ENCODE data around the gene CHTOP.
"Not testable (repeated sequence)": the region's sequence is repeated elsewhere in the genome, so short reads cannot be mapped to it uniquely, and the experiment has no call there.

CHTOP gene

DNA sequence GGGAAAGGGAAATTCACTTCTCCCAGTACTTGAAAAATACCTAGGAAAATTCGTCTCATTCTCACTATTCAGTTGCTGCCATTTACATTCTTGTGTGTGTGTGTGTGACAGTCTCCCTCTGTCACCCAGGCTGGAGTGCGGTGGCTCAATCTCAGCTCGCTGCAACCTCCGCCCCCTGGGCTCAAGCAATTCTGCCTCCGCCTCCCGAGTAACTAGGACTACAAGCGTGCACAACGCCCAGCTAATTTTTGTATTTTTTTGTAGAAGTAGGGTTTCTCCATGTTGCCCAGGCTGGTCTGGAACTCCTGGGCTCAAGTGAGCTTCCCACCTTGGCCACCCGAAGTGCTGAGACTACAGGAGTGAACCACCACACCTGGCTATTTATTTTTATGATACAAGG lies 25.8 kb downstream of the CHTOP start:
- no peak for DNase-seq (ENCODE audit: low spot score)

DNA sequence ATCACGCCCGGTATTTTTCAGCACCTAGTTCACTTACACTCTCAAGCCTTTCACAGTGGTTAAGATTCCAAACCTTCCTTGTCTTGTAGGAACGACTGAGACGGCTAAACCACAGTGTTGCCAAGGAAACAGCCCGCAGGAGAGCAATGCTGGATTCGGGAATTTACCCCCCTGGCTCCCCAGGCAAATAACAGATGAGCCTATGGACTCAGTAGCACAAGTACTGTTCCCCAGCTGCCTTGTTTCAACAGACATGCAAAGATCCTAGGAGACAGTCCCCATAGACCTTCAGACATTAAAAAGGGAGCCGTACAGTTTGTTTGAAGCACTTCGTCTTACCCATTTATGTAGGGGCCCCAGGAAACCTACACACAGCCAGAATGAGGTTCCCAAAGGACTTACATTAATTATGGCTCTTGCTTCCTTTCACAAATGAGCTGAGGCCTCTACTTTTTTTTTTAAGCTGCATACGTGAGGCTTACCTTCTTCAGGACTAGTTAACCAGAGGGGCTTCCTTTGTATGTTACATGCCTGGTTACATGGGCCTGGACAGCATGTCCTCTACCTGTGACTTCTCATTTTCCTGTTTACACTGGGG lies 27.3 kb downstream of the CHTOP start:
- no peak for DNase-seq (ENCODE audit: low spot score)

DNA sequence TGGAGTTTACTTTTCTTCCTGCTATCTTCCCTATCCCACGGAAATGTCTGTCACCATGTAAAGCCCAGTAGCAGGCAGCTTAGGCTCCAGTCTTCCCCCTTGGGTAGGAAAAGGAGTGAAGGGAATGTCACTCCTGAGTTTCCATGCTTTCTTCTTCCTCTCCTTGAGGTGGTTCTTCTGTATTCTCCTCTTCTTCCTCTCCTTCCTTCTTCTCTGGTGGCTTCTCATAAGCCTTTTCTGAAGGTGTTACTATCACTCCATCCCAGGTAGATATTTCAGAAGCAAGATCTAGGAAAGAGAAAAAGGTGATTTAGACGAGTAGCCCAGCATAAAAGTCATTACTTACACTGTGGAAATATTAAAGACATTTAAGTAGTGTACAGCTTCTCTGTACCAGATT lies 28.4 kb downstream of the CHTOP start:
- DNase-seq (ENCODE audit: low spot score): no peak

DNA sequence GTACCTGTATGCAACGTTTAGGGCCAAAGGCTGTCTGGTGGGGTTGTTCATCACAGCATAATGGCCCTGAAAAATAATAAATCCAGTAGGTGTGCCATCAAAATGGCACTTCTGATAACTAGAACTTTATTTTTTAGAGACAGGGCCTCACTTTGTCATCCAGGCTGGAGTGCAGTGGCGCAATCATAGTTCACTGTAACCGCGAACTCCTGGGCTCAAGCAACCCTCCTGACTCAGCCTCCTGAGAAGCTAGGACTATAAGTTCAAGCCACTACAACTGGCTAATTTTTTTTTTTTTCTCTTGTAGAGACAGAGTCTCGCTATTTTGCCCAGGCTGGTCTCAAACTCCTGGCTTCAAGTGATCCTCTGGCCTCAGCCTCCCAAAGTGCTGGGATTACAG lies 29.3 kb downstream of the CHTOP start:
- no peak for DNase-seq (ENCODE audit: low spot score)

DNA sequence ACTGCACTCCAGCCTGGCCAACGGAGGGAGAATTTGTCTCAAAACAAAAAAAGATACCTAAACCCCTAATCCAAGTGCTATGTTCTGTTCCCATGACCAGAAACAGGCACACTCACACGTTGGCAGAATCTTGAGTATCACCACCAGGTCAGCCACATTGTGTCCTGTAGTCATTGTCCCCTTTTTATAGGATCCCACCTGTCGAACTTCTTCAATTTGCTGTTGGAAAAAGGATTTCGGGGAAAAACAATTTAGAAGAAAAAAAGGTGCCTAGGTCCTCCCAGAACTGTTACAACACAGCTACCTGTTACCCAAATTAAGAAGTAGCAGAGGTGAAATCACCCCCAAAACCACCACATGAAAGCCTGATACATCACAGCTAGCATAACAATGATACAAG lies 33.6 kb downstream of the CHTOP start:
- DNase-seq (ENCODE audit: low spot score): no peak

DNA sequence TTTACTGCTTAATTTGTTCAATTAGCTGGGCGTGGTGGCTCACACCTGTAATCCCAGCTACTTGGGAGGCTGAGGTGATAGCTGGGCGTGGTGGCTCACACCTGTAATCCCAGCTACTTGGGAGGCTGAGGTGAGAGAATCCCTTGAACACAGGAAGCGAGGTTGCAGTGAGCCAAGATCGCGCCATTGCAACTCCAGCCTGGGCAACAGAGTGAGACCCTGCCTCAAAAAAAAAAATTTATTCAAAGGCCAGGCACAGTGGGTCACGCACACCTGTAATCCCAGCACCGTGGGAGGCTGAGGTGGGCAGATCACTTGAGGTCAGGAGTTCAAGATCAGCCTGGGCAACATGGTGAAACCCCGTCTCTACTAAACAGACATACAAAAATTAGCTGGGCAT lies 34.8 kb downstream of the CHTOP start:
- not testable (repeated sequence) for DNase-seq (ENCODE audit: low spot score)

DNA sequence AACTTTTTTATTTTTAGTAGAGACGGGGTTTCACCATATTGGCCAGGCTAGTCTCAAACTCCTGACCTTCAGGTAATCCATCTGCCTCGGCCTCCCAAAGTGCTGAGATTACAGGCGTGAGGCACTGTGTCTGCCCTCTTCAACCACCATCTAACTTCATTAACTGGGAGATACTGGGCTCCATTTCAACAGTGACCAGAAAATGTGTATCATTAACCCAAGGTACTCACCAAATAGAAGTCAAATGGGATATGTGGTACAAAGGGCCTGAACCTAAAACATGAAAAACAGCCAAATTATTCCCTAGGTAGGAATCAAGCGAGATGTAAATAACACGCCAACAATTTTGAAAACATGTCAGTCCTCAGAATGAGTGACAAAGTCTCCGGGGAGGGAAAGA lies 35.7 kb downstream of the CHTOP start:
- DNase-seq (ENCODE audit: low spot score): no peak

DNA sequence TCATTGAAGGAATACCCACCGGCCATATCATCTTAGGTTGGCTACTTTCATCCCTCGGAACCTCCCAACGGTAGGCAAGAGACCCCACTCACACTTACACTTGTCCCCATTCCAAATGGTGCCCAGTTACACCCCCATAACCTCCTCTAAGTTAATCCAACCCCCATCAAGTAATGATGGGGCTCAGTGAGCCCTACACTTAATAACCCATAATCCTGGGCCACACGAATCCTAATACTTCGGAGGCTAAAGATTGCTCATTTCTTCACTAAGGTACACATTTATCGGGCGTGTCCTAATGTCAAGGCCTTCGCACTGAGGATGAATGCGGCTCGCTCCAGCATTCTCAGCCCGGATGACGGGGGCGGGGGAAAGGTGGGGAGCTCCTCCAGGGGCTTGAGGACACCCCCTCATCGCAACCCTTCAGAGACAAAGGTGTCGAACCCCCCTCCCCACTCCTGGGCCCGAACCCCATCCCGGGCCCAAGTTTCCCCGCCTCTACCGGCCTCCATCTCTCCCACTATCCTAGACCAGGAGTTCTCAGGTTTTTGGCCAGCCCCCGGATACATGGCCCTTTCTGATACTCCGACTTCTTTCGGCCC lies 36.5 kb downstream of the CHTOP start:
- no peak for DNase-seq (ENCODE audit: low spot score)

DNA sequence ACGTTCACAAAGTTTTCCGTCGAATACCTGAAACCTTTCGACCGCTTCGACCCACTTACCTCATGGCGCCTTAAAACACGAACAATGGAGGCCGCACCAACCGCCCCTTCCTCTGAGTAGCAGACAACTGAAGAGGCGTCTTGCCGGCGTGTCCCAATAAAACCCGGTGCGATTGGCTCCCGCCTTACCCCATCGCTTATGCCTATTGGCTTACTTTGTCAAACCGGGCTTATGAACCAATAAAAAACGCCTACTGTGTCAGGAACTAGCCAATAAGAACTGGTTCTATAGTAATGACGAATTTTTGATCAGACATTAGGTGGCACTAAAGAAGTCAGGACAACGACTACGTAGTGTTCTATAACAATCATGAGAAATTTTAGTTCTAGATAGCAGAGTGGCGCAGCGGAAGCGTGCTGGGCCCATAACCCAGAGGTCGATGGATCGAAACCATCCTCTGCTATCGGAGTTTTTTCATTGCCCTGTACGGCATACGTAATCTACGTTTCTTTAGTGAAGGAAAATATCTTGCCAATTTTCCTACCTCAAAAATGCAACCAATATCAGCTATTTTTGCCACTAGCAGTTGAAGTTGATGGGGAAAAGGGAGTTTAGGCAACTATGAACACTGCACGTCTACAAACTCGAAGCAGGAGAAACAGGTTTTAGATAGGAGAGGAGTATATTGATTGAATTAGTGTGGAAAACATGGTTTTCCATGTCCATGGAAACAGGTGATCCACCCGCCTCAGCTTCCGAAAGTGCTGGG lies 37.2 kb downstream of the CHTOP start, which contains the start of gene ILF2:
ILF2 (minus strand) TSS at position 135 of the 769 bp plus-strand sequence; CDS start at position 64, 71 bp downstream.
- DNase-seq (ENCODE audit: low spot score): peak; percentile 96

DNA sequence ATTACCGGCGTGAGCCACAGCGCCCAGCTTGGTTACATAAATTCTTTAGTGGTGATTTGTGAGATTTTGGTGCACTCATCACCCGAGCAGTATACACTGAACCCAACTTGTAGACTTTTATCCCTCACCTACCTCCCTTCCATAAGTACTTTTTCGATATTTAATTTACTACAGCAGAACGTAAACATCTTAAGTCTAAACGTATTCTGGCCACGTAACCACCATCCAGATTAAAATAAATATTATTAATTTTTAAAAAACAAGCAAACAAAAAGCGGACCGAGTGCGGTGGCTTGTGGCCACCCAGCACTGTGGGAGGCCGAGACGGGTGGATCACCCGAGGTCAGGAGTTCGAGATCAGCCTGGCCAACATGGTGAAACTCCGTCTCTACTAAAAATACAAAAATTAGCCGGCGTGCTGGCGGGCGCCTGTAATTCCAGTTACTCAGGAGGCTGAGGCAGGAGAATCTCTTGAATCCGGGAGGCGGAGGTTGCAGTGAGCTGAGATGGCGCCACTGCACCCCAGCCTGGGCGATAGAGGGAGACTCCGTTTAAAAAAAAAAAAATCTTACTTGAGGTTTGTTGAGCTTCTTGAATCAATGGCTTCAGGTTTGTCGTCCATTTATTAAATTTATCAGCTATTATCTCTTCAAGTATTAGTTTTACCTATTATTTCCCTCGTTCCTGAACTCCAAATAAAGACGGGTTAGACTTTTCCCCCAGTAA lies 37.9 kb downstream of the CHTOP start:
- DNase-seq (ENCODE audit: low spot score): not testable (repeated sequence)

DNA sequence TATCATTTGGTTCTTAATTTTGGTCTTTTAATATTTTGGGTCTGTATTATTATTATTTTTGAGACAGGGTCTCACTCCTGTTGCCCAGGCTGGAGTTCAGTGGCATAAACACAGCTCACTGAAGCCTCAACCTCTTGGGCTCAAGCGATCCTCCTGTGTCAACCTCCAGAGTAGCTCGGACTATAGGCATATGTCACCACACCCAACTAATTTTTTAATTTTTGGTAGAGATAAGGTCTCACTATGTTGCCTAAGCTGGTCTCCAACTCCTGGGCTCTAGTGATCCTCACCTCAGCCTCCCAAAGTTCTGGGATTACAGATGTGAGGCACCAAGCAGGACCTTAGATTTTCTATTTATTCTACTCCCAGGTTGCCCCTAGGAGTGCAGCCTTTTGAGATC lies 39.6 kb downstream of the CHTOP start:
- DNase-seq (ENCODE audit: low spot score): no peak

DNA sequence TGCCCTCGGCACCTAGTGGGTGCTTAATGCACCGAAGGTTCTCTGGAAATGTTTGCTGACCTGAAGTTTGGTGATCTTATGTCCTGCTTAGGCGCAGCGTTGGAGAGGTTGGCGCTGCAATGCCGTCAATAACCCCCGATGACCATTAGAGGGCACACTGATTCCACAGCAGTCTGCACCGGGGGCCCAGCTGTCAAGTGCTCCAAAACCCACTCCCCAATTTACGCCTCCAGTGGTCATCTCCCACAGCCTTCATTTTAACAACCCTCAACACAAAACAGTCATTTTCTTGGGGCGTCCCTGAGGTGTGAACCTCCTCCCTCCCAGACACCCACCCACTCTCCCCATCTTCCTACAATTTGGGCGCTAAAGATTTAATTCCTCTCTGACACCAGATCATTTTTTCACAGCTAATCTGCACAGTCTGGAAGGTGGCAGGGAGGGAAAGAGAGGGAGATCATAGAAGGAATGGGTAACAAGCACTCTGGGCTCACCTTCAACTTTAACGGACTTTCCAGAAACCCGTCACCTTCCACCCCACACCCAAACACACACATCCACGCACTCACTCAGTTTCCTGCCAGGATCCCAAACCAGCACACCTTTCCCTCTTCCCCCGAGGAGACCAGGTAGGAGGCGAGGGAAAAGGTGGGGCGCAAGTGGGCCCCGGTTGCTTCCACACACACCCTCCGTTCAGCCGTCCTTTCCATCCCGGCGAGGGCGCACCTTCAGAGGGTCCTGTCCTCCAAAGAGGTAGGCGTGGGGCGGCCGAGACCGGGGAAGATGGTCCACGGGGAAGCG lies 44.1 kb downstream of the CHTOP start:
- DNase-seq (ENCODE audit: low spot score): peak; percentile 76

DNA sequence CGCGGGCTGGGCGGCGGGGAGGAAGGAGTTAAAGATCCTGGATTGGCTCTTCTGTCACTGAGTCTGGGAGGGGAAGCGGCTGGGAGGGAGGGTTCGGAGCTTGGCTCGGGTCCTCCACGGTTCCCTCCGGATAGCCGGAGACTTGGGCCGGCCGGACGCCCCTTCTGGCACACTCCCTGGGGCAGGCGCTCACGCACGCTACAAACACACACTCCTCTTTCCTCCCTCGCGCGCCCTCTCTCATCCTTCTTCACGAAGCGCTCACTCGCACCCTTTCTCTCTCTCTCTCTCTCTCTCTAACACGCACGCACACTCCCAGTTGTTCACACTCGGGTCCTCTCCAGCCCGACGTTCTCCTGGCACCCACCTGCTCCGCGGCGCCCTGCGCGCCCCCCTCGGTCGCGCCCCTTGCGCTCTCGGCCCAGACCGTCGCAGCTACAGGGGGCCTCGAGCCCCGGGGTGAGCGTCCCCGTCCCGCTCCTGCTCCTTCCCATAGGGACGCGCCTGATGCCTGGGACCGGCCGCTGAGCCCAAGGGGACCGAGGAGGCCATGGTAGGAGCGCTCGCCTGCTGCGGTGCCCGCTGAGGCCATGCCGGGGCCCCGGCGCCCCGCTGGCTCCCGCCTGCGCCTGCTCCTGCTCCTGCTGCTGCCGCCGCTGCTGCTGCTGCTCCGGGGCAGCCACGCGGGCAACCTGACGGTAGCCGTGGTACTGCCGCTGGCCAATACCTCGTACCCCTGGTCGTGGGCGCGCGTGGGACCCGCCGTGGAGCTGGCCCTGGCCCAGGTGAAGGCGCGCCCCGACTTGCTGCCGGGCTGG lies 44.9 kb downstream of the CHTOP start, which contains the start of gene NPR1:
NPR1 (plus strand) TSS at position 170 of the 818 bp plus-strand sequence; CDS start at position 591, 421 bp downstream.
- peak; percentile 23 for DNase-seq (ENCODE audit: low spot score)

DNA sequence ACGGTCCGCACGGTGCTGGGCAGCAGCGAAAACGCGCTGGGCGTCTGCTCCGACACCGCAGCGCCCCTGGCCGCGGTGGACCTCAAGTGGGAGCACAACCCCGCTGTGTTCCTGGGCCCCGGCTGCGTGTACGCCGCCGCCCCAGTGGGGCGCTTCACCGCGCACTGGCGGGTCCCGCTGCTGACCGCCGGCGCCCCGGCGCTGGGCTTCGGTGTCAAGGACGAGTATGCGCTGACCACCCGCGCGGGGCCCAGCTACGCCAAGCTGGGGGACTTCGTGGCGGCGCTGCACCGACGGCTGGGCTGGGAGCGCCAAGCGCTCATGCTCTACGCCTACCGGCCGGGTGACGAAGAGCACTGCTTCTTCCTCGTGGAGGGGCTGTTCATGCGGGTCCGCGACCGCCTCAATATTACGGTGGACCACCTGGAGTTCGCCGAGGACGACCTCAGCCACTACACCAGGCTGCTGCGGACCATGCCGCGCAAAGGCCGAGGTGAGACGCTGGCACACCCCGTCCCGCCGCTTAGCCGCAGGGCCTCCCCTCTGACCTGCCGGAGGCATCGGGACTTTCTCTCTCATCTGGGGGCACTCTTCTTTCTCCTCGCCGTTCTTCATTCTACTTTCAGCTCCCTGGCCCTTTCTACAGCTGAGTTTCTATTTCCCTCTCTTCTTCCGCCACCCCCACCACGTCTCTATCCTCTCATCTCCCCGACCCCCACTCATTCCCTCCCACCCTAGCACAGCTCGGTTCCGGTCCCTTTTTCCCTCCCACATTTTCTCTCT lies 45.7 kb downstream of the CHTOP start:
- no peak for DNase-seq (ENCODE audit: low spot score)

DNA sequence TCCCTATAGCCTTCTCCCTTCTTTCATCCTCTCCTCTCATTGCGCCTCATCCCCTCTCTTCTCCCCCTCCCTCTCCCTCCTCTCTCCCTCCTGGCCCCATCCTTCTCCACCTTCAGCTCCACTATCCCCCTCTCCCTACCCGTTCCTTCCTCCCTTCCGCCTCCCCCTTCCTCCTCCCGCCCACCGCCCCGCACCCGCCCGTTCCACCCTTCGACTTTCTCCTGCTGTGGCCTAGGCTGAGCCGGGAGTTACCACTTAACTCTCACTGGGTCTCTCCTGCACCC lies 46.2 kb downstream of the CHTOP start:
- no peak for DNase-seq (ENCODE audit: low spot score)

DNA sequence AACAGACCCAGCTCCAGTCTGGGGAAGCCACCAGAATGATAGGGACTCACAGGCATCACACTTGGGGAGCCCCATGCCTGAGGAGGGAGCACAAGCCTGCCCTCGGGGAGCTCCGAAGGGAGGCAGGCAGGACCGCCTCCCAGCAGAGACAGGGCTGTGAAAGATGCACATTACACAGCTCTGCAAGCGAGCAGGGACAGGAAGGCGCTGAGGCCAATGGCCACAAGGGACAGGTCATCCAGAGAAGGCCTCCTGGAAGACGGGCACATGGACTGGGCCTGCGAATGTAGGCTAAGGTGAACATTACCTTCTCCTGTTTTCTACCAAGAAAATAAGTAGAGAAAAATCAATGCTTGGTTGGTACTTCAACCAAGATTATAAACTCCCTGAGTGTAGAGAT lies 48.9 kb downstream of the CHTOP start:
- no peak for DNase-seq (ENCODE audit: low spot score)

DNA sequence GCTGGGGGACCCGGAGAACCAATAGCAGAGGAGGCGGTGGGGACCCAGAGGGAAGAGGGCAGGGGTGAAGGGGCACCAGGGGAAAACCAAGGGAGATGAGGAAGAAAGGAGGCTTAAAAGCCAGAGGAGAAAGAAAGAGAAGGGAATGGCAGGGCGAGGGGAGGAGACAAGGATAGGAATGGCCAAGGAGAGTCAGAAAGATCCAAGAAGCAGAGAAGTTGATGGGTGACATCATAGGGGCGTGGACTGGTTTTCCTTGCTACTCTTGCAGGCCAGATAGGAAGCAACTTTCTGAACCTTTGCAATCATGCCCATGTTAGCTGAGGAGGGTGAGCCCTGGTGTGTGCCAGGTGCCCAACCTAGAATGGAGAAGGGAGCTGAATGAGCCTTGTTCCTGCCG lies 50.0 kb downstream of the CHTOP start:
- no peak for DNase-seq (ENCODE audit: low spot score)

DNA sequence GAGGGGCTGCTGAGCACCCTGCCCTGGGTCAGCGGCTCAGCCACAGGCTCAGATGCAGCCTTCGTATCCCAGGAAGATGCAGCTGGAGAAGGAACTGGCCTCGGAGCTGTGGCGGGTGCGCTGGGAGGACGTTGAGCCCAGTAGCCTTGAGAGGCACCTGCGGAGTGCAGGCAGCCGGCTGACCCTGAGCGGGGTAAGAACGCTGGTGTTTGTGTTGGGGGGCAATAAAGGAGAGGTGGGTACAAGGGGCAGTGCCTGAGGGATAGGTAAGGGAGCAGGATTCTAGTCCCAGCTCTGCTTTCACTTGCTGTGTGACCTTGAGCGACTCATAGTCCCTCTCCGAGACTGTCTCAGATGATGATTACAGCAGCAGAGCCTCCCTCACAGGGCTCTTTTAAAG lies 51.0 kb downstream of the CHTOP start:
- no peak for DNase-seq (ENCODE audit: low spot score)

DNA sequence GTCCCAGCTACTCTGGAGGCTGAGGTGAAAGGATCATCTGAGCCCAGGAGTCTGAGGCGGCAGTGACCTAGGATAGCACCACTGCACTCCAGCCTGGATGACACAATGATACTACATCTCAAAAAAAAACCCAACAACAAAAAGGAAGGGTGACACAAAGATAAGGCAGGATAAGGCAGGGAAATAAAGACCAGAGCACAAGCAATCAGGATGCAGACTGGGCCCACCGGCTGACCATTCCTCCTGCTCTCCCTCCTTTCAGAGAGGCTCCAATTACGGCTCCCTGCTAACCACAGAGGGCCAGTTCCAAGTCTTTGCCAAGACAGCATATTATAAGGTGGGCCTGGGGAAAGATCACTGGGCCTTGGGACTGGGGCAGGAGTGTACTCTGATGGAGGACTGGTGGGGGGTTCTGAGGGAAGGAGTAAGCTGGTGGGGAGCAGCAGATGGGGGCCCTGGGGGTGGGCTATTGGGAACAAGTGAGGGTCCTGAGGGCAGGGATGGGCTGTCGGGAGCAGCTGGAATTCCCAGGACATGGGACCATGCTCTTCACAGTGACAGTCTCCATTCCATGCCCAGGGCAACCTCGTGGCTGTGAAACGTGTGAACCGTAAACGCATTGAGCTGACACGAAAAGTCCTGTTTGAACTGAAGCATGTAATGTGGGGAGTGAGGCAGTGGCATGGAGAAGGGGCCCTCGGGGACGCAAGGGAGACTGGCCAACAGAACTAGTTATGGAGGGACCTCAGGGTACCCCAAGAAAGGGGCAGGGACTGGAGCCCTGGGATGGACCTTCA lies 51.9 kb downstream of the CHTOP start:
- DNase-seq (ENCODE audit: low spot score): no peak
